GM18505 (cell line): ENCODE measurements around the gene HPN.
"Not testable (repeated sequence)": the region's sequence is repeated elsewhere in the genome, so short reads cannot be mapped to it uniquely, and the experiment has no call there.

ENCODE experiments used
- ATAC-seq: cut with Tn5 transposase; IDR thresholded peaks from one replicate; pipeline ENCODE4 v1.9.1; 2021; ENCODE audit not compliant: unreplicated experiment
- POLR2A ChIP-seq: IDR thresholded peaks from 4 replicates; pipeline ENCODE4 v1.6.1; 2011; ENCODE audit warnings: borderline replicate concordance; ENCODE audit not compliant: insufficient read depth, insufficient read length; ENCODE audit errors: extremely low read depth

HPN gene

GRCh38 chr19:35040826-35041547, 534 bp upstream of the HPN start:
- ATAC-seq: no peak
- no peak for TF ChIP-seq POLR2A

- TF ChIP-seq POLR2A: no peak
- ATAC-seq: no peak
Observed at GRCh38 chr19:35042056-35042730, 672 bp downstream of the HPN start.

- no peak for ATAC-seq
- TF ChIP-seq POLR2A: no peak
Observed at GRCh38 chr19:35042954-35043604, 1.6 kb downstream of the HPN start.

GRCh38 chr19:35043906-35044305, 2.4 kb downstream of the HPN start:
- no peak for TF ChIP-seq POLR2A
- no peak for ATAC-seq

GRCh38 chr19:35044317-35045117, 3.0 kb downstream of the HPN start:
- ATAC-seq: no peak

GRCh38 chr19:35045667-35046300, 4.3 kb downstream of the HPN start:
- no peak for ATAC-seq
- no peak for TF ChIP-seq POLR2A

More at GRCh38 chr19:35044317-35045117, 3.0 kb downstream of the HPN start:
- TF ChIP-seq POLR2A: no peak

GRCh38 chr19:35046461-35046860, 4.9 kb downstream of the HPN start:
- ATAC-seq: no peak
- TF ChIP-seq POLR2A: no peak

- no peak for ATAC-seq
- TF ChIP-seq POLR2A: no peak
Observed at GRCh38 chr19:35048911-35049411, 7.4 kb downstream of the HPN start.

GRCh38 chr19:35049456-35049855, 7.9 kb downstream of the HPN start:
- TF ChIP-seq POLR2A: no peak
- no peak for ATAC-seq

- ATAC-seq: not testable (repeated sequence)
Observed at GRCh38 chr19:35050662-35051061, 9.1 kb downstream of the HPN start.

- ATAC-seq: not testable (repeated sequence)
Observed at GRCh38 chr19:35051268-35051667, 9.7 kb downstream of the HPN start.

GRCh38 chr19:35051796-35052195, 10.3 kb downstream of the HPN start:
- TF ChIP-seq POLR2A: no peak
- ATAC-seq: no peak
